ENCODE results near the gene PFKFB3.

The PFKFB3 gene

GRCh38 chr10:6167456-6167855 is 35.3 kb upstream of the PFKFB3 start:
- no peak for DNase-seq
- Mint-ChIP-seq H3K4me3 (no peak overlapping the region), H3K27ac (no peak overlapping the region), H3K36me3 (ENCODE audit: low read depth) (peaks cover 32% of the 10 kb centered on the region), H3K9me3 (no peaks in the 10 kb centered on the region), H3K4me1 (peaks cover 61% of the 10 kb centered on the region), H3K27me3 (ENCODE audit: low read depth, poor library complexity) (no peaks in the 10 kb centered on the region)
- no peak for TF ChIP-seq CTCF (IDR thresholded peaks at IDR 0.05)

- Mint-ChIP-seq H3K36me3 (ENCODE audit: low read depth) (peaks cover 37% of the 10 kb centered on the region), H3K9me3 (no peaks in the 10 kb centered on the region), H3K4me1 (peaks cover 61% of the 10 kb centered on the region), H3K27ac (peak overlapping the region; percentile 23), H3K4me3 (no peak overlapping the region), H3K27me3 (ENCODE audit: low read depth, poor library complexity) (no peaks in the 10 kb centered on the region)
- TF ChIP-seq CTCF (IDR thresholded peaks at IDR 0.05): no peak
- no peak for DNase-seq
These were observed 34.6 kb upstream of the PFKFB3 start for GRCh38 chr10:6168084-6168483.

- no peak for DNase-seq
- Mint-ChIP-seq H3K4me3 (no peak overlapping the region), H3K27ac (no peak overlapping the region), H3K27me3 (ENCODE audit: low read depth, poor library complexity) (no peaks in the 10 kb centered on the region), H3K4me1 (peaks cover 63% of the 10 kb centered on the region), H3K9me3 (no peaks in the 10 kb centered on the region), H3K36me3 (ENCODE audit: low read depth) (peaks cover 46% of the 10 kb centered on the region)
- no peak for TF ChIP-seq CTCF (IDR thresholded peaks at IDR 0.05)
These were observed 32.1 kb upstream of the PFKFB3 start for GRCh38 chr10:6170638-6171037.

GRCh38 chr10:6171881-6172695 is 30.6 kb upstream of the PFKFB3 start:
- TF ChIP-seq CTCF (IDR thresholded peaks at IDR 0.05): no peak

GRCh38 chr10:6173203-6173602 is 29.5 kb upstream of the PFKFB3 start:
- H3K9me3 Mint-ChIP-seq: no peaks in the 10 kb centered on the region
- peaks cover 78% of the 10 kb centered on the region for H3K4me1 Mint-ChIP-seq
- no peak overlapping the region for H3K4me3 Mint-ChIP-seq
- peaks cover 4% of the 10 kb centered on the region for H3K27me3 Mint-ChIP-seq (ENCODE audit: low read depth, poor library complexity)
- peak overlapping the region; percentile 66 for H3K27ac Mint-ChIP-seq
- no peak for DNase-seq
- TF ChIP-seq CTCF (IDR thresholded peaks at IDR 0.05): no peak
- peaks cover 30% of the 10 kb centered on the region for H3K36me3 Mint-ChIP-seq (ENCODE audit: low read depth)

More at GRCh38 chr10:6171881-6172695, 30.6 kb upstream of the PFKFB3 start:
- Mint-ChIP-seq H3K9me3 (no peaks in the 10 kb centered on the region), H3K4me3 (no peak overlapping the region), H3K4me1 (peaks cover 74% of the 10 kb centered on the region), H3K27ac (peak overlapping the region; percentile 61), H3K27me3 (ENCODE audit: low read depth, poor library complexity) (peaks cover under 1% of the 10 kb centered on the region), H3K36me3 (ENCODE audit: low read depth) (peaks cover 39% of the 10 kb centered on the region)
- DNase-seq: no peak
